Esophagus squamous epithelium (tissue), 5 donors: ENCODE data around the gene FGD4. TPM values are rescaled to one million over a fixed set of nuclear protein-coding genes. Genes with fewer than 3 reads are reported as not detected.

Source experiments
- DNase-seq: peaks from one replicate; lab custom pipeline; 2025; lab: John Stamatoyannopoulos, UW
- H3K27ac ChIP-seq, 4 donors: fragments of 200-600 bp; sonication (generic); one replicate each; pipeline ENCODE4 v1.5.1; 2016 to 2019; ENCODE audit warnings: mild to moderate bottlenecking in 1 of 4
- H3K27me3 ChIP-seq, 4 donors: fragments of 200-600 bp; sonication (generic); 1 replicate in 3 of 4; 2 replicates in 1 of 4; pipeline versions ENCODE4 v1.5.1 to v1.6.0; 2017 to 2021; ENCODE audit warnings: antibody characterized with exemption in 1 of 4
- H3K36me3 ChIP-seq, 3 donors: fragments of 200-600 bp; sonication (generic); one replicate each; pipeline ENCODE4 v1.5.1; 2016 to 2019
- H3K4me1 ChIP-seq, 3 donors: fragments of 200-600 bp; sonication (generic); one replicate each; pipeline ENCODE4 v1.5.1; 2017 to 2019
- H3K4me3 ChIP-seq, 4 donors: fragments of 200-600 bp; sonication (generic); 1 replicate in 3 of 4; 2 replicates in 1 of 4; pipeline ENCODE4 v1.5.1; 2016 to 2019; ENCODE audit warnings: mild to moderate bottlenecking in 2 of 4, moderate library complexity in 1 of 4
- H3K9me3 ChIP-seq, 3 donors: fragments of 200-600 bp; sonication (generic); one replicate each; pipeline ENCODE4 v1.5.1; 2016 to 2019
- POLR2A ChIP-seq, 4 donors: fragments of 450-650 bp; IDR thresholded peaks; one replicate each; pipeline ENCODE4 v1.6.1; 2017; ENCODE audit warnings: antibody characterized with exemption in 4 of 4, mild to moderate bottlenecking in 4 of 4, moderate library complexity in 3 of 4
- WGBS, 2 donors: methylation state at CpG; one replicate each; pipeline ENCODE4 v1.1.5; 2018; 5-methylcytosine and 5-hydroxymethylcytosine counted together
- intact Hi-C: fragments of 100-400 bp; cut with DNase I; formaldehyde crosslinking; loops from one replicate; pipeline ENCODE4 v1.15.0; 2022
- total RNA-seq, 4 donors: library from RNA; depleted of rRNA; stranded (reverse); fragments of >200 nt; gene quantifications; one replicate each; pipeline ENCODE4 v1.1.0, GENCODE V29; 2016
- TF ChIP-seq, protein P1 (sequence below), 6 experiments: fragments of 450-650 bp in 4 of 6; fragments of 200-600 bp in 2 of 6; sonication (generic) in 2 of 6; IDR thresholded peaks; one replicate each; pipeline ENCODE4 v1.5.1; 2016 to 2019; ENCODE audit warnings: antibody characterized with exemption in 6 of 6, mild to moderate bottlenecking in 4 of 6, moderate library complexity in 4 of 6
- donor health status: DM: yes; HTN: yes; CAD: no.

The FGD4 gene
- total RNA-seq: 10 to 100 TPM; 17.0 to 49.8 (median 25.6) TPM

DNA sequence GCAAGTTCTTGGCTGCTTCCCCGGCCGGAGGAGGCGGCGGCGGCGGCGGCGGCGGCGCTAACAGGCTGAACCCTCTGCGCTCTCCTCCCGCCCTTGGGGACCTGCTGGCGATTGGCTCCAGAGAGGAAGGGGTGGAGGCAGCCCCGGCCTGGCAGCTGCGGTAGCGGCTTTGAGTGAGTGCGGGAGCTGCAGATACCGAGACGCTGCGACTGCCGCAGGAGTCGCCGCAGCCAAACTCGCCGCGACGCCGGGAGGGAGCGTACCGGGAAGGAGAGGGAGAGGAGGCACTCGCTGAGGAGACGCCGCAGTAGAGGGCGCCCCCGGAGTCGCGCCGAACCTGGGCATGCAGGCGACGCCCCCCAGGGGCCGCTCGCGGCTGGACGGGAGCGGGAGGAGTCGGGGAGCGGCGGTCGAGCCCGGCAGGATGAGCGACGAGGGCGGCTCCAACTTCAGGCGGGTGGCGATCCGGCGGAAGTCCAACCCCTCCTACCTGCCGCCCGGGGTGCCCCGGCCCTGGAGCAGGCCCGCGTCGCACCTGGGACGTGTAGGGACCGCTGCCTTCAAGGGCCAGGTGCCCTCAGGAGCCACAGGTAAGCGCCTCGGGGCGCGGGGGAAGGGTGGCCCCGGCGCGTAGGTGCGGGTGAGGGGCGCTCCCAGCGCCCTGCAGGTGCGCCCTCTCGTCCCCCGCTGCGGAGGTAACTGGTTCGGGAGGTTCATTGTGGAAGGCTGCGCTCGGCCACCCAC is at the start of gene FGD4:
Gene FGD4 (plus strand): TSS at position 189 of the 744 bp plus-strand sequence.
- Histone ChIP-seq H3K36me3 (no peaks in the 10 kb centered on the region), H3K4me3 (peak within 1 kb of the TSS; percentile 68 to 81 (median 75)), H3K9me3 (no peaks in the 10 kb centered on the region), H3K27me3 (peaks cover 0 to 10% (median 0%) of the 10 kb centered on the region in 4 donors), H3K4me1 (peaks cover 5 to 40% (median 9%) of the 10 kb centered on the region in 3 donors), H3K27ac (peak within 1 kb of the TSS; percentile 89 to 94 (median 92))
- 0% methylated on average over 11 of the region's 82 CpGs; no CpG with 5 or more reads in 1 of the 2 donors for WGBS, 2 donors
- TF ChIP-seq POLR2A (IDR thresholded peaks at IDR 0.05): peak in 3 of 4 donors; percentile 65 to 90 (median 85)
- TF ChIP-seq, protein P1, sequence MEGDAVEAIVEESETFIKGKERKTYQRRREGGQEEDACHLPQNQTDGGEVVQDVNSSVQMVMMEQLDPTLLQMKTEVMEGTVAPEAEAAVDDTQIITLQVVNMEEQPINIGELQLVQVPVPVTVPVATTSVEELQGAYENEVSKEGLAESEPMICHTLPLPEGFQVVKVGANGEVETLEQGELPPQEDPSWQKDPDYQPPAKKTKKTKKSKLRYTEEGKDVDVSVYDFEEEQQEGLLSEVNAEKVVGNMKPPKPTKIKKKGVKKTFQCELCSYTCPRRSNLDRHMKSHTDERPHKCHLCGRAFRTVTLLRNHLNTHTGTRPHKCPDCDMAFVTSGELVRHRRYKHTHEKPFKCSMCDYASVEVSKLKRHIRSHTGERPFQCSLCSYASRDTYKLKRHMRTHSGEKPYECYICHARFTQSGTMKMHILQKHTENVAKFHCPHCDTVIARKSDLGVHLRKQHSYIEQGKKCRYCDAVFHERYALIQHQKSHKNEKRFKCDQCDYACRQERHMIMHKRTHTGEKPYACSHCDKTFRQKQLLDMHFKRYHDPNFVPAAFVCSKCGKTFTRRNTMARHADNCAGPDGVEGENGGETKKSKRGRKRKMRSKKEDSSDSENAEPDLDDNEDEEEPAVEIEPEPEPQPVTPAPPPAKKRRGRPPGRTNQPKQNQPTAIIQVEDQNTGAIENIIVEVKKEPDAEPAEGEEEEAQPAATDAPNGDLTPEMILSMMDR (IDR thresholded peaks at IDR 0.05): peak in 5 of 6 experiments; percentile 2 to 34 (median 23)
- DNase-seq: peak; percentile 12
- intact Hi-C loops: no loop called here

DNA sequence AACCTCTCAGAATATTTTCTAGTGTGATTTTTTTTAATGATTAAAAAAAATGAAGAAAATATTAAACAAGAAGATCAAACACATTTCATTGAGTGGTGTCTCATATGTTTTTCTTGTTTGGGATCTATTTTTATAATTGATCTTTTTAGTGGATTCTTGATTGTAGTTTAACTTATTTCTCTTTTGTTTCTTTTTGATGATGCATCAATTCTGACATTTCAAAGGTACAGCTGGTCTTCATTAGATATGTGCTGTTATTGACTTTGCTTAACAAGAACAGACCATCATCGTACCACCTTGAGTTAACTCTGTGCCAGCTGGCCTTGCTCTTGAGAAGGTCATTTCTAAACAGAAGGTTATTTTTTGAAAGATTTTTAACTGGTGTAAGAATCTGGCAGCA is 45.8 kb upstream of the FGD4 start:
- H3K36me3 ChIP-seq: no peaks in the 10 kb centered on the region
- no peak for DNase-seq
- 75 to 81% methylated on average over 1 of the region's 1 CpG for WGBS, 2 donors
- no peak overlapping the region for H3K27ac ChIP-seq
- H3K4me3 ChIP-seq: no peak overlapping the region
- intact Hi-C loops: no loop called here
- H3K9me3 ChIP-seq: no peaks in the 10 kb centered on the region
- no peaks in the 10 kb centered on the region for H3K27me3 ChIP-seq
- TF ChIP-seq, protein P1 (IDR thresholded peaks at IDR 0.05): no peak
- TF ChIP-seq POLR2A (IDR thresholded peaks at IDR 0.05): no peak
- H3K4me1 ChIP-seq: no peaks in the 10 kb centered on the region

DNA sequence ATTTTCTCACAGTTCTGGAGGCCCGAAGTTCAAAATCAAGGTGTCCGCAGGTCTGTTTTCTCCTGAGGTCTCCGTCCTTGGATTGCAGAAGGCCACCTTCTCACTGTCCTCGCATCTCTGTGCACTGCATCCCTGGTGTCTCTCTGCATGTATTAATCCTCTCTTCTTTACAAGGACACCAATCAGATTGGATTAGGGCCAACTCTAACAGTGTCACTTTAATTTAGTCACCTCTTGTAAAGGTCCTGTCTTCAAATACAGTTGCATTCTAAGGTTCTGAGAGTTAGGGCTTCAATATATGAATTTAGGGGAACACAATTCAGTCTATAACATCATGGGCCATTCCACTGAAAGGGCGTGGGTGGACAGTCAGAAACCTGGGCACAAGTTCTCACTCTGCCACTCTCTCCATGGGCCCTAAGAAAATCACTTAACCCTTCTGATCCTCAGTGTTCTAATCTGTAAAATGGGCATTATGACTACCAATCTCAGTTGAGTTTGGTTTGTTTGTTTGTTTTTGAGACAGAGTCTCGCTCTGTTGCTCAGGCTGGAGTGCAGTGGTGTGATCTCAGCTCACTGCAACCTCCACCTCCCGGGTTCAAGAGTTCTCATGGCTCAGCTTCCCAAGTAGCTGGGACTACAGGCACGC is 41.6 kb upstream of the FGD4 start:
- H3K9me3 ChIP-seq: no peaks in the 10 kb centered on the region
- 95 to 97% methylated on average over 7 to 8 of the region's 8 CpGs for WGBS, 2 donors
- TF ChIP-seq, protein P1 (IDR thresholded peaks at IDR 0.05): no peak
- TF ChIP-seq POLR2A (IDR thresholded peaks at IDR 0.05): no peak
- H3K36me3 ChIP-seq: no peaks in the 10 kb centered on the region
- intact Hi-C loops: no loop called here
- H3K27ac ChIP-seq: no peak overlapping the region
- no peaks in the 10 kb centered on the region for H3K4me1 ChIP-seq
- DNase-seq: no peak
- no peak overlapping the region for H3K4me3 ChIP-seq
- H3K27me3 ChIP-seq: no peaks in the 10 kb centered on the region

DNA sequence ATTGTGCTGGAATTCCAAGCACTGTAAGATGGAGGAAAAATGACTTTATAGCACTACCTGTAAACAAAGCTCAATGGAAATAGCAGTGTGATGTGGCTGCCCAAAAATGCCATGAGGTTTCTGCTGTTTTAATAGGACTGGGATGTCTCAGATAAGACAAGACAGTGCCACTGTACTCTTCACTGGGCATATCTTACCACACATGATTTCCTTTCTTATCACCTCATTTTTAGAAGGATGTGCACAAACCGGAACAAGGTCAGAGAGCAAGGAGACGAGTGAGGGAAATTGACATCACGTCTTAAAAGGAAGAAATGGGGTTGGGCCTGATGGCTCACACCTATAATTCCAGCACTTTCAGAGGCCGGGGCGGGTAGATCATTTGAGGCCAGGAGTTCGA is 38.4 kb upstream of the FGD4 start:
- TF ChIP-seq, protein P1 (IDR thresholded peaks at IDR 0.05): no peak
- TF ChIP-seq POLR2A (IDR thresholded peaks at IDR 0.05): no peak
- 88 to 93% methylated on average over 6 of the region's 6 CpGs for WGBS, 2 donors
- intact Hi-C loops: loop anchor here (10.0 kb wide), 1 partner anchor 314 kb away; the partner anchor contains the start of gene DNM1L

DNA sequence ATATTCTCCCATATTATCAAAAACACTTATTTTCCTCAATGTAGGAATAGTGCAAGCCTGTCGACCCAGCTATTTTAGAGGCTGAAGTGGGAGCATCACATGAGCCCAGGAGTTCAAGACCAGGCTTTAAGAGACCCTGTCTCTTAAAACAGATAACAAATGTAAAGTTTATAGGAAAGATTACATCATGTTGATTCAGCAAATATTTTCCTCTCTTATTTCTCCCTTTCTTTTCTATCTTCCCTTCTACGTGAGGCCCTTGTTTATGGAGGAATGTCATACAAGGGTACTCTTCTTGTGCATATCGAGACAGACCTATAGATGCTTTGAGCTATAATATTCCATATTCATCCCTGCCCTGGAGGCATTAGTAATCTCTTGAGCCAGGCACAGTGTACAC is 36.5 kb upstream of the FGD4 start:
- intact Hi-C loops: loop anchor here (10.0 kb wide), 1 partner anchor 312 kb away; the partner anchor contains the start of gene DNM1L
- Histone ChIP-seq H3K27me3 (no peaks in the 10 kb centered on the region), H3K9me3 (no peaks in the 10 kb centered on the region), H3K4me1 (no peaks in the 10 kb centered on the region), H3K36me3 (no peaks in the 10 kb centered on the region), H3K4me3 (no peak overlapping the region), H3K27ac (no peak overlapping the region)
- 60 to 69% methylated on average over 3 of the region's 3 CpGs for WGBS, 2 donors
- TF ChIP-seq, protein P1 (IDR thresholded peaks at IDR 0.05): no peak
- TF ChIP-seq POLR2A (IDR thresholded peaks at IDR 0.05): no peak
- DNase-seq: no peak

More for the DNA sequence above, 38.4 kb upstream of the FGD4 start:
- no peak overlapping the region for H3K27ac ChIP-seq
- no peaks in the 10 kb centered on the region for H3K9me3 ChIP-seq
- no peaks in the 10 kb centered on the region for H3K4me1 ChIP-seq
- H3K4me3 ChIP-seq: no peak overlapping the region
- DNase-seq: no peak
- no peaks in the 10 kb centered on the region for H3K36me3 ChIP-seq
- H3K27me3 ChIP-seq: no peaks in the 10 kb centered on the region
